SK-N-SH treated with all-trans-retinoic acid at 6 μM for 48 hours (cell line): ENCODE data around the gene SMYD4.
A peak's percentile ranks its signal among the peaks of the same experiment; 100 is the strongest.

ENCODE experiments used
- ESRRG ChIP-seq: fragments of 250-450 bp; sonication (Bioruptor Pico); IDR thresholded peaks from 2 replicates; pipeline ENCODE4 v1.6.1; 2021; ENCODE audit warnings: mild to moderate bottlenecking
- ZFP3 ChIP-seq: fragments of 250-450 bp; sonication (Bioruptor Pico); IDR thresholded peaks from 2 replicates; pipeline ENCODE4 v1.5.0; 2020; ENCODE audit warnings: mild to moderate bottlenecking, moderate library complexity
- ZFP30 ChIP-seq: fragments of 450-650 bp; formaldehyde crosslinking; IDR thresholded peaks from 2 replicates; pipeline ENCODE4 v1.5.0; 2022; ENCODE audit warnings: mild to moderate bottlenecking, moderate library complexity
- TF ChIP-seq, protein P1 (sequence below): fragments of 250-450 bp; sonication (Bioruptor Pico); IDR thresholded peaks from 2 replicates; pipeline ENCODE4 v1.8.0; 2020; ENCODE audit warnings: mild to moderate bottlenecking, moderate library complexity, borderline replicate concordance
- TF ChIP-seq, protein P2 (sequence below): fragments of 250-450 bp; sonication (Bioruptor Pico); IDR thresholded peaks from 2 replicates; pipeline ENCODE4 v1.8.0; 2021; ENCODE audit warnings: low read depth, mild to moderate bottlenecking, moderate library complexity, borderline replicate concordance

DNA sequence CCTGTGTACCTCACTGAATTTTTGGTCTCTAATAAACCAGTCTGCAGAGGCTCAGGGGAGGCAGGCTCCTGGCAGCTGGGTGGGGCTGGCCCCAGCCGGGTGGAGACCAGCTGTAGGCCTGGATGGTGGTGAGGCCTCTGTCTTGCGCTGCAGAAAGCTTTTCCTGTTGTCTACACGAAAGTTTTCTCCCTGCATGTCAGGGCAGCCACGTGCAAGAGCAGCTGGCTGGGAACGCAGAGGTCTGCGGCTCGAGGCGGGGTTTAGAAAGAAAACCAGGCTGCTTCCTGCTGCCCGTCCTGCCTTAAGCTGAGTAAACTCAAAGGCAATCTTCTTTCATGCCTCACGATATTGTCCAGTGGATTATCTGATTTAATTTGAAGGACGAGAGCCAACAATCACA lies 65.4 kb downstream of the SMYD4 start:
- TF ChIP-seq ESRRG (CRISPR knock-in tag): 0 out of 2 replicates have a peak, but pooled peaks have one; percentile 8
- TF ChIP-seq, protein P1, sequence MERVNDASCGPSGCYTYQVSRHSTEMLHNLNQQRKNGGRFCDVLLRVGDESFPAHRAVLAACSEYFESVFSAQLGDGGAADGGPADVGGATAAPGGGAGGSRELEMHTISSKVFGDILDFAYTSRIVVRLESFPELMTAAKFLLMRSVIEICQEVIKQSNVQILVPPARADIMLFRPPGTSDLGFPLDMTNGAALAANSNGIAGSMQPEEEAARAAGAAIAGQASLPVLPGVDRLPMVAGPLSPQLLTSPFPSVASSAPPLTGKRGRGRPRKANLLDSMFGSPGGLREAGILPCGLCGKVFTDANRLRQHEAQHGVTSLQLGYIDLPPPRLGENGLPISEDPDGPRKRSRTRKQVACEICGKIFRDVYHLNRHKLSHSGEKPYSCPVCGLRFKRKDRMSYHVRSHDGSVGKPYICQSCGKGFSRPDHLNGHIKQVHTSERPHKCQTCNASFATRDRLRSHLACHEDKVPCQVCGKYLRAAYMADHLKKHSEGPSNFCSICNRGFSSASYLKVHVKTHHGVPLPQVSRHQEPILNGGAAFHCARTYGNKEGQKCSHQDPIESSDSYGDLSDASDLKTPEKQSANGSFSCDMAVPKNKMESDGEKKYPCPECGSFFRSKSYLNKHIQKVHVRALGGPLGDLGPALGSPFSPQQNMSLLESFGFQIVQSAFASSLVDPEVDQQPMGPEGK (CRISPR knock-in tag): no peak
- no peak for TF ChIP-seq ZFP30 (CRISPR knock-in tag)
- TF ChIP-seq, protein P2, sequence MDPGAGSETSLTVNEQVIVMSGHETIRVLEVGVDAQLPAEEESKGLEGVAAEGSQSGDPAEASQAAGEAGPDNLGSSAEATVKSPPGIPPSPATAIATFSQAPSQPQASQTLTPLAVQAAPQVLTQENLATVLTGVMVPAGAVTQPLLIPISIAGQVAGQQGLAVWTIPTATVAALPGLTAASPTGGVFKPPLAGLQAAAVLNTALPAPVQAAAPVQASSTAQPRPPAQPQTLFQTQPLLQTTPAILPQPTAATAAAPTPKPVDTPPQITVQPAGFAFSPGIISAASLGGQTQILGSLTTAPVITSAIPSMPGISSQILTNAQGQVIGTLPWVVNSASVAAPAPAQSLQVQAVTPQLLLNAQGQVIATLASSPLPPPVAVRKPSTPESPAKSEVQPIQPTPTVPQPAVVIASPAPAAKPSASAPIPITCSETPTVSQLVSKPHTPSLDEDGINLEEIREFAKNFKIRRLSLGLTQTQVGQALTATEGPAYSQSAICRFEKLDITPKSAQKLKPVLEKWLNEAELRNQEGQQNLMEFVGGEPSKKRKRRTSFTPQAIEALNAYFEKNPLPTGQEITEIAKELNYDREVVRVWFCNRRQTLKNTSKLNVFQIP (CRISPR knock-in tag): no peak
- peak; percentile 41; the same call in 1 of the 2 replicates for TF ChIP-seq ZFP3
